Fibroblast of pulmonary artery (primary cell): ENCODE data around the gene FAM47E.
A peak's percentile ranks its signal among the peaks of the same experiment; 100 is the strongest.

Source experiments
- DNase-seq: peaks from one replicate; pipeline ENCODE4 v3.0.0-alpha.2; 2010; ENCODE audit warnings: low read depth
- H3K4me3 ChIP-seq: replicated peaks from 2 replicates; pipeline ENCODE4 v1.5.1; 2011; ENCODE audit warnings: low read depth, mild to moderate bottlenecking, control low read depth, low read length, moderate library complexity
- CTCF ChIP-seq: IDR thresholded peaks from 2 replicates; pipeline ENCODE4 v1.5.1; 2011; ENCODE audit warnings: mild to moderate bottlenecking, control low read depth, low read length, inconsistent platforms; ENCODE audit errors: missing control alignments

FAM47E gene

GRCh38 chr4:76208005-76208765 is 43.3 kb upstream of the FAM47E start:
- no peak for TF ChIP-seq CTCF
- peak; percentile 94 for DNase-seq
- H3K4me3 ChIP-seq: peak overlapping the region; percentile 44

GRCh38 chr4:76209881-76210280 is 41.6 kb upstream of the FAM47E start:
- no peak for TF ChIP-seq CTCF
- H3K4me3 ChIP-seq: no peak overlapping the region
- no peak for DNase-seq

GRCh38 chr4:76210452-76210851 is 41.1 kb upstream of the FAM47E start:
- peak overlapping the region; percentile 74 for H3K4me3 ChIP-seq

GRCh38 chr4:76211769-76212708 is 39.5 kb upstream of the FAM47E start:
- DNase-seq: no peak
- peak overlapping the region; percentile 74 for H3K4me3 ChIP-seq

More at GRCh38 chr4:76210452-76210851, 41.1 kb upstream of the FAM47E start:
- TF ChIP-seq CTCF: no peak
- no peak for DNase-seq

GRCh38 chr4:76212851-76213414 is 38.6 kb upstream of the FAM47E start:
- TF ChIP-seq CTCF: no peak
- DNase-seq: no peak
- peak overlapping the region; percentile 74 for H3K4me3 ChIP-seq

More at GRCh38 chr4:76211769-76212708, 39.5 kb upstream of the FAM47E start:
- TF ChIP-seq CTCF: no peak

- peak within 1 kb of the TSS; percentile 74 for H3K4me3 ChIP-seq
Observed at GRCh38 chr4:76213415-76214176, 37.9 kb upstream of the FAM47E start, which contains the start of gene SCARB2. Gene SCARB2 (minus strand): TSS chr4:76213824. CDS start chr4:76213543, 281 bp downstream.

More at GRCh38 chr4:76213415-76214176, 37.9 kb upstream of the FAM47E start, which contains the start of gene SCARB2:
- no peak for TF ChIP-seq CTCF
- DNase-seq: peak; percentile 85
